Measurements from ENCODE around the gene PKP4.

PKP4 gene

GRCh38 chr2:158600155-158600802 is 143.5 kb downstream of the PKP4 start:
- no peak for DNase-seq (ENCODE audit: low spot score)

GRCh38 chr2:158602027-158602426 is 145.3 kb downstream of the PKP4 start:
- no peak for DNase-seq (ENCODE audit: low spot score)

- no peak for DNase-seq (ENCODE audit: low spot score)
Measured at GRCh38 chr2:158603205-158603604, 146.5 kb downstream of the PKP4 start.

DNA sequence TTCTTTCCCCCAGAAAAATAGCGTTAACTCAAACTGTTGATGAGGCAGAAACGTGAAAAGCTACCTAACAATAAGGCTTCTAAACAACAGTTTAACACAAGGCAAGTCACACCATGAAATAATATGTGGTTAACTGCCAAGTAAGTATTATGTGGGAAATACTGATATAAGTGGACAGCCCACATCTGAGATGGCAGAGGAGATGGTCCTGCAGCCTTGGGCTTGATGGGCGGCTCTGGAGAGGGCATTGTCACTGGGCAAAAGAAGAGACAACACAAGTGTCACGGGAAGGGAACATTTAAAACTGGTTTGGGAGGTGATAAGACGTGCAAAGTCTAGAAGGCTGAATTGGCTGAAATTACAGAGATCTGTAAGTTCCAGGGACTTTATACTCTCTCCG is 147.2 kb downstream of the PKP4 start:
- DNase-seq (ENCODE audit: low spot score), result no peak

GRCh38 chr2:158610059-158610458 is 153.3 kb downstream of the PKP4 start:
- no peak for DNase-seq (ENCODE audit: low spot score)

- no peak for DNase-seq (ENCODE audit: low spot score)
Measured at GRCh38 chr2:158616480-158617000, 159.8 kb downstream of the PKP4 start.

- DNase-seq (ENCODE audit: low spot score), result no peak
Measured at GRCh38 chr2:158618891-158619490, 162.2 kb downstream of the PKP4 start.

GRCh38 chr2:158619496-158619895 is 162.7 kb downstream of the PKP4 start:
- DNase-seq (ENCODE audit: low spot score), result no peak

- no peak for DNase-seq (ENCODE audit: low spot score)
Measured at GRCh38 chr2:158620656-158621055, 163.9 kb downstream of the PKP4 start.

GRCh38 chr2:158624071-158624667 is 167.4 kb downstream of the PKP4 start:
- DNase-seq (ENCODE audit: low spot score), result no peak

DNA sequence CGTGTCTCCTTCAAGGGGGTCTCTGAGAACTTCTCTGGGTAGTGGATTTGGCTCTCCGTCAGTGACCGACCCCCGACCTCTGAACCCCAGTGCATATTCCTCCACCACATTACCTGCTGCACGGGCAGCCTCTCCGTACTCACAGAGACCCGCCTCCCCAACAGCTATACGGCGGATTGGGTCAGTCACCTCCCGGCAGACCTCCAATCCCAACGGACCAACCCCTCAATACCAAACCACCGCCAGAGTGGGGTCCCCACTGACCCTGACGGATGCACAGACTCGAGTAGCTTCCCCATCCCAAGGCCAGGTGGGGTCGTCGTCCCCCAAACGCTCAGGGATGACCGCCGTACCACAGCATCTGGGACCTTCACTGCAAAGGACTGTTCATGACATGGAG is 168.2 kb downstream of the PKP4 start:
- DNase-seq (ENCODE audit: low spot score), result no peak

DNA sequence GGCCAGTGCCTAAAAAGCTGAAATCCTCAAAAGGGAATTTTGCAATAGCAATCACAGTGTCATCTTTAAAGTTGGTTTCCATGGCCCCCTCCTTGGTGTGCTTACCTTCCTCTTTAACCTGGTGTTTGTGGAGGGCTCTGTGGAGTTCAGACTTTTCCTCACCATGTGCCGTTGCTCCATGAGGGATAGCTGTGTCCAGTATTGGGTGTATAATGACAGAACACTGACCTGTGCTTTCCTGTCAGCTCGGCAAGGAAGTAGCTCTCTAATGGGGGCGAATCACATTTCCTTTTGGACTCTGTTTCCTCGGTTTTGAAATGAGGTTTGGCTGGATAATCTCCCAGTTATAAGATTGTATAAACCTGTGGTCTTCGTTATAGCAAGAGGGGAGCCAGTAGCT is 172.4 kb downstream of the PKP4 start:
- no peak for DNase-seq (ENCODE audit: low spot score)

DNA sequence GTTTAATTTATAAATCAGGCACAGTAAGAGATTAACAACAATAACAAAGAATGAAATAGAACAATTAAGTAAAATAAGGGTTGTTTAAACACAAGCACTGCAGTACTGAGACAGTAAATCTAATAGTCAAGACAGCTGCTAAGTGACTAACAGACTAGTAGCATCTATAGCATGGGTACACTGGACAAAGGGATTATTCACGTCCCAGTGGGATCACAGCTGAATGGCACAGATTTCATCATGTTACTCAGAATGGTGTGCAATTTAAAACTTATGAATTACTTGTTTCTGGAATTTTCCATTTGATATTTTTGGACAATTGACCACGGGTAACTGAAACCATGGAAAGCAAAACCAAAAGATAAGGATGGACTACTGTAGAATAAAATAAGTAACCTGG is 176.5 kb downstream of the PKP4 start:
- no peak for DNase-seq (ENCODE audit: low spot score)

DNA sequence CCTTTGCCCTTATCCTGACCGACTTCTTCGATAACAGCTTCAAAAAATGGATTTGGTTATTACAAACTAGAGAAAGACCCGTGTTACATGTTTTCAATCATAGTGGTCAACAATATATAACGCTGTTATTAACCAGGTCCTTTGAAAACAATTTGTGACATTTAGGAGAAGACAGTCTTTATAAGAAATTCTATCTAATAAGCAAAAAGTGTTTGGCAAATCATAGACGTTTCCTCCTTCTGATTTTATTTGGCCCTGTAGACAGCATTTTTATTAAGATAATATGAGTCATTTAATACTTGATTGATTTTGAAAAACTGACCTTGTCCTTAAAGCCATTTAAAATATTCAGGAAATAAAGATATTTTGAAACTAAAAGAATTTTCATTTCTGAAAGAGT is 177.9 kb downstream of the PKP4 start:
- DNase-seq (ENCODE audit: low spot score), result no peak

DNA sequence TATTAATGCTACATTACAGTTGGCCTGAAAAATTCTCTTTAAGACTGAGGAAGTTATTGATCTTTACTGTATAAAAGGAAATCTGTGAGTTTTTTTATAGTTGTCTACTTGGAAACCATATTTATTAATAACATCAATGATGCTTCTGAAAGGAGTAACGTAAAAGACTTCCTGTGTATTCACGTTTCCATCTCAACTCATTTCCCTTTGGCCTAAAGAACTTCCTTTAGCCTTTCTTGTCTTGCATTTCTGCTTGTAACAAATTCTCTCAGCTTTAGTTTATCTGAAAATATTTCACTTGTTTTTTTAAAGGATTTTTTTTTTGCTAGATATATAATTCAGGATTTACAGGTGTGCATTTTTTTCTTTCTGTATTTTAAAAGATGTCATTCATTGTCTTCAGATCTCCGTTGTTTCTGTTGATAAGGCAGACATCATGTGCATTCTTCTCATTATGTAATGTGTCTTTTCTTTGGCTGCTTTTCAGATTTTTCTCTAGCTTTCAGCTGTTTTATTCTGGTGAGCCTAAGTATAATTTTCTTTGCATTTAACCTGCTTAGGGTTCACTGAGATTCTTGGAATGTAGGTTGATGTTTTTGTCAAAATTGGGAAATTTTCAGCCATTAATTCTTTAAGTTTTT is 179.3 kb downstream of the PKP4 start:
- DNase-seq (ENCODE audit: low spot score), result no peak

DNA sequence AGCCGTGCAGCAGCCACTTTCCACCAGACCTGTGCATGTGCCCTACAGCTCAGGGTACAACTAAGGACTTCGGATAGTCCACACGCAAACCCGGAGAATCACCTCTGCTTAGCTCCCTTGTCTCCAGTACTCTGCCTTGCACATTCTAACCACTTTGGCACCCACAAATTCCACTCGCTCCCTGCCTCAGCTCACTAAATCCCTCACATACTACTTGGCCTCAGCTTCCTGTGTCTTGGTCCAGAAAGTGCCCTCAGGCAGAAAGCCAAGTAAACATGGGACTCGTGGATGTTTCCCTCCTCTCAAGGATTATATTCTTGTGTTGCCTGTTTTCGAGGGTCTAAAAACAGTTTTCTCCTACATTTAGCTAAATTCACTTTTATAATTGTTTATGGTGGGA is 180.6 kb downstream of the PKP4 start:
- no peak for DNase-seq (ENCODE audit: low spot score)

GRCh38 chr2:158644139-158644538 is 187.4 kb downstream of the PKP4 start:
- no peak for DNase-seq (ENCODE audit: low spot score)

DNA sequence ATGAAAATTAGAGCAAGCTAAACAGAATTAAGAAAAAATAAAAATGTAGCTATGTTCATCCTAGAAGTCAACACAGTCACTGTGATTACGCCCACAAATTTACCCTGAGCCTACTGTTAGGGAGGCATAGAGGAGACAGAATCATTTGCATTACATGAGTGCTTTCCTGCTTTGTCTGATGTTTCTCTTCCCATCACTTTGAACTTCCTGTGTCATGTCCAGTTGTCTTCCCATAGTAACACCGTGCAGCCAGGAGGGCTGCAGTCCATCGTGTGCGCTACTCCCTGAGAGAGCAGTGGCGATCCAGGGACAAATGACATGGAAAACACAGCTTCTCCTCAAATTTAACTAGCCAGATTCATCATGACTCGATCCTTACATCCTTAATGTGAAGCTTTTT is 188.5 kb downstream of the PKP4 start:
- no peak for DNase-seq (ENCODE audit: low spot score)

GRCh38 chr2:158647436-158648231 is 190.9 kb downstream of the PKP4 start:
- DNase-seq (ENCODE audit: low spot score), result no peak

DNA sequence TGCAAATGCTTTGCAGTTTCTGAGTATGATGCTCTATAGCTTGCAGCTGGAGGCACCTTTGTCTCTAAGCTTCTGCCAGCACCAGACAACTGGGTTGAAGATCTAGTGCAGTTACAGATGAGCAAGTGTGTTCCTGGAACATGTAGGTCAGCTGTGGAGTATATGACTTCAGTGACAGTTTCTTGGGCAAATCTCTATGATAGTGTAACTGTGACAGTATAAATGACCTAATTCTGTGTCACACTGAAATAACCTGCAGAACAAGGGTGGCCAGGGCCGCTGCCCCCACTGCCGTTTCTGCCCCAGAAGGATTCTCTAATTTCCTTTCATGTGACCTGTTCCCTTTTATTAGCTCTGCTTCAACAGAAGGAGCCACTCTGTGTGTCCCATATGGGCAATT is 193.1 kb downstream of the PKP4 start:
- no peak for DNase-seq (ENCODE audit: low spot score)

DNA sequence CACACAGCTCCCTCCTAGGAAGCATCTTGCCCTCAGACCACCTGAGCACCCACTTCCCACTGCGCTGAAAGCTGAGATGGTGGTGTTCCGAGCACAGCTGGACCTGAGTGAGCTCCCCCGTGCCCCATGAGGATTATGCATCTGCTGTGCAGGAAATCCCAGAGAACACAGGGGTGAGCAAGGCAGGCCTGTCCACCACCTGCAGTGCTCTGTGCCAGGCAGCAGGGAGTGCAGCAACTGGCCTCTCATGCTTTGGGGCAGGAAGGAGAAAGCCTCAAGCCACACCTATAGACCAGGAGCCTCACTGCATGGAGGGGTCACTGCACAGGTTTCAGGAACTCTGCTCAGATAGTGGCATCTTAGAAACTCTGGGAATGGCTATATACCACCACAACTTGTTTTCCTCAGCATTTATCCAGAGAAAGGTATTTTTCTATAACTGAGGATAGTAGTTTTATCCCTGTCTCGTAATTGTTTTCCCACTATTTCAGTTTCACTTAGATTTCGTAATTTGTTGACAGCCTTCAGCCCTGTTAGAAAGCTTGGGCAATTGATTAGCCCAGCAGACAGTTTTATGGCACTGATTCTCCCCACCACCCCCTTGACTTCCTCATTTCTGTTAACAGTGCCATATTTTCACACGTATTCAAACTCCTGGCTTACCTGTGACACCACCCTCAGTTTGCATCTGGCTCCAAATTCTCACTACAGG is 194.1 kb downstream of the PKP4 start:
- DNase-seq (ENCODE audit: low spot score), result no peak
